Common myeloid progenitor, CD34-positive (primary cell): ENCODE data around the gene RFPL4A. TPM values are rescaled to one million over a fixed set of nuclear protein-coding genes. Genes with fewer than 3 reads are reported as not detected.
"Not testable (repeated sequence)": the region's sequence is repeated elsewhere in the genome, so short reads cannot be mapped to it uniquely, and the experiment has no call there.

Experiments used
- CTCF ChIA-PET: fragments of 350-600 bp; sonication (Branson Sonifier 250); formaldehyde crosslinking; loops from one replicate; lab custom pipeline; 2021; ENCODE audit warnings: antibody characterized with exemption; lab: Charles Lee
- POLR2A ChIA-PET: fragments of 350-600 bp; sonication (Branson Sonifier 250); formaldehyde crosslinking; loops from one replicate; lab custom pipeline; 2021; ENCODE audit warnings: antibody characterized with exemption; lab: Charles Lee
- DNase-seq, 3 donors: peaks; one replicate each; pipeline versions ENCODE4 v3.0.0 to v3.0.0-alpha.2; 2013
- H3K27ac ChIP-seq, 2 experiments: 1 replicate in 1 of 2; 2 replicates in 1 of 2; pipeline ENCODE4 v1.7.0; 2013; ENCODE audit warnings: inconsistent platforms in 2 of 2, low read length in 2 of 2, mild to moderate bottlenecking in 2 of 2, low read depth in 1 of 2, moderate library complexity in 1 of 2; ENCODE audit not compliant: severe bottlenecking in 2 of 2, insufficient read depth in 1 of 2, poor library complexity in 1 of 2
- H3K27me3 ChIP-seq, 5 experiments: replicated peaks in 2 of 5; 1 replicate in 3 of 5; 2 replicates in 2 of 5; pipeline versions ENCODE4 v1.6.1 to v1.7.0; 2013; ENCODE audit warnings: low read length in 4 of 5, mild to moderate bottlenecking in 2 of 5, moderate library complexity in 2 of 5, inconsistent platforms in 1 of 5; ENCODE audit not compliant: insufficient read depth in 5 of 5, control insufficient read depth in 4 of 5
- H3K36me3 ChIP-seq, 4 experiments: 1 replicate in 2 of 4; 2 replicates in 2 of 4; pipeline versions ENCODE4 v1.6.1 to v1.7.0; 2013; ENCODE audit warnings: low read length in 3 of 4, control low read depth in 1 of 4, mild to moderate bottlenecking in 1 of 4; ENCODE audit not compliant: control insufficient read depth in 4 of 4, insufficient read depth in 4 of 4
- H3K4me1 ChIP-seq, 4 experiments: 1 replicate in 3 of 4; 2 replicates in 1 of 4; pipeline versions ENCODE4 v1.6.1 to v1.7.1; 2013; ENCODE audit warnings: low read length in 3 of 4, mild to moderate bottlenecking in 3 of 4, control low read depth in 1 of 4, inconsistent platforms in 1 of 4, moderate library complexity in 1 of 4; ENCODE audit not compliant: control insufficient read depth in 4 of 4, insufficient read depth in 4 of 4; ENCODE audit errors: control extremely low read depth in 1 of 4
- H3K4me3 ChIP-seq, 7 experiments: 1 replicate in 4 of 7; 2 replicates in 3 of 7; pipeline versions ENCODE4 v1.5.1 to v1.7.0; 2013; ENCODE audit warnings: mild to moderate bottlenecking in 7 of 7, low read length in 6 of 7, moderate library complexity in 6 of 7, inconsistent platforms in 2 of 7, low read depth in 2 of 7, control low read depth in 1 of 7; ENCODE audit not compliant: insufficient read depth in 4 of 7, control insufficient read depth in 1 of 7; ENCODE audit errors: extremely low read depth in 1 of 7
- H3K9me3 ChIP-seq, 5 experiments: 1 replicate in 4 of 5; 2 replicates in 1 of 5; pipeline versions ENCODE4 v1.6.1 to v1.7.1; 2013; ENCODE audit warnings: low read length in 4 of 5, mild to moderate bottlenecking in 2 of 5, inconsistent platforms in 1 of 5, low read depth in 1 of 5, moderate library complexity in 1 of 5; ENCODE audit not compliant: control insufficient read depth in 4 of 5, insufficient read depth in 2 of 5; ENCODE audit errors: control extremely low read depth in 1 of 5
- WGBS: methylation state at CpG from one replicate; pipeline ENCODE4 v1.1.5; 2013; ENCODE audit not compliant: insufficient coverage; 5-methylcytosine and 5-hydroxymethylcytosine counted together
- polyA plus RNA-seq: library from polyadenylated mRNA; unstranded; fragments of 120-200 nt; gene quantifications from one replicate; pipeline ENCODE4 v1.2.1, GENCODE V29; 2013

Gene RFPL4A
- not detected for polyA plus RNA-seq

- POLR2A ChIA-PET, H3K27me3 ChIP-seq, H3K4me3 ChIP-seq, H3K36me3 ChIP-seq, H3K9me3 ChIP-seq, DNase-seq, CTCF ChIA-PET, H3K4me1 ChIP-seq, H3K27ac ChIP-seq: not testable (repeated sequence)
- no CpG with 5 or more reads among the region's 3 CpGs for WGBS
Measured at GRCh38 chr19:55758797-55759196, at the start of gene RFPL4A. TSS of gene RFPL4A (plus strand) at chr19:55759097. CDS start at chr19:55761801, 2,704 bp downstream.

- Histone ChIP-seq H3K36me3 (no peaks in the 10 kb centered on the region), H3K4me1 (no peaks in the 10 kb centered on the region), H3K4me3 (no peak overlapping the region), H3K9me3 (peaks cover 0 to 2% (median 0%) of the 10 kb centered on the region in 5 experiments), H3K27ac (no peak overlapping the region), H3K27me3 (peaks cover 0 to 9% (median 0%) of the 10 kb centered on the region in 5 experiments)
- WGBS: 84% methylated on average over 17 of the region's 18 CpGs
- POLR2A ChIA-PET: no interaction called here
- CTCF ChIA-PET: no interaction called here
- no peak for DNase-seq
Measured at GRCh38 chr19:55711719-55712118, 47.2 kb upstream of the RFPL4A start.

- H3K27me3 ChIP-seq: peaks cover 0 to 17% (median 2%) of the 10 kb centered on the region in 5 experiments
- CTCF ChIA-PET: no interaction called here
- H3K4me3 ChIP-seq: no peak overlapping the region
- H3K27ac ChIP-seq: no peak overlapping the region
- H3K36me3 ChIP-seq: no peaks in the 10 kb centered on the region
- peaks cover 0 to 4% (median 2%) of the 10 kb centered on the region in 5 experiments for H3K9me3 ChIP-seq
- no peaks in the 10 kb centered on the region for H3K4me1 ChIP-seq
- WGBS: 100% methylated on average over 1 of the region's 3 CpGs
- no peak for DNase-seq
- POLR2A ChIA-PET: no interaction called here
Measured at GRCh38 chr19:55712804-55713631, 45.9 kb upstream of the RFPL4A start.

GRCh38 chr19:55716531-55716930 lies 42.4 kb upstream of the RFPL4A start:
- no peaks in the 10 kb centered on the region for H3K36me3 ChIP-seq
- DNase-seq: no peak
- ChIA-PET POLR2A (no interaction called here), CTCF (no interaction called here)
- WGBS: 94% methylated on average over 15 of the region's 15 CpGs
- H3K27me3 ChIP-seq: peaks cover 0 to 21% (median 2%) of the 10 kb centered on the region in 5 experiments
- peaks cover 0 to 25% (median 2%) of the 10 kb centered on the region in 5 experiments for H3K9me3 ChIP-seq
- no peak overlapping the region for H3K27ac ChIP-seq
- no peak overlapping the region for H3K4me3 ChIP-seq
- no peaks in the 10 kb centered on the region for H3K4me1 ChIP-seq

GRCh38 chr19:55717251-55717650 lies 41.6 kb upstream of the RFPL4A start:
- Histone ChIP-seq H3K4me1 (no peaks in the 10 kb centered on the region), H3K36me3 (no peaks in the 10 kb centered on the region), H3K9me3 (peaks cover 0 to 30% (median 2%) of the 10 kb centered on the region in 5 experiments), H3K27ac (no peak overlapping the region), H3K27me3 (peaks cover 0 to 21% (median 2%) of the 10 kb centered on the region in 5 experiments), H3K4me3 (no peak overlapping the region)
- POLR2A ChIA-PET: no interaction called here
- CTCF ChIA-PET: no interaction called here
- 95% methylated on average over 7 of the region's 11 CpGs for WGBS
- no peak for DNase-seq

GRCh38 chr19:55717879-55718711 lies 40.8 kb upstream of the RFPL4A start:
- POLR2A ChIA-PET: not testable (repeated sequence)
- WGBS: 69% methylated on average over 12 of the region's 13 CpGs

More at GRCh38 chr19:55717879-55718711, 40.8 kb upstream of the RFPL4A start:
- H3K36me3 ChIP-seq, H3K27ac ChIP-seq, CTCF ChIA-PET, DNase-seq, H3K4me1 ChIP-seq, H3K4me3 ChIP-seq: not testable (repeated sequence)
- Histone ChIP-seq H3K9me3 (peaks cover 0 to 30% (median 2%) of the 10 kb centered on the region in 5 experiments), H3K27me3 (peaks cover 0 to 21% (median 2%) of the 10 kb centered on the region in 5 experiments)
